Coronary artery (tissue), 2 donors: ENCODE results near the gene VWA8.

Experiments
- DNase-seq: peaks from one replicate; pipeline ENCODE4 v3.0.0-alpha.2; 2017; ENCODE audit warnings: low spot score
- H3K27ac ChIP-seq, 2 donors: fragments of 200-600 bp; sonication (generic); one replicate each; pipeline ENCODE4 v1.5.1; 2016 to 2019
- H3K4me3 ChIP-seq: fragments of 200-600 bp; sonication (generic); 2 replicates; pipeline ENCODE4 v1.5.1; 2016; ENCODE audit warnings: mild to moderate bottlenecking, moderate library complexity
- TF ChIP-seq, protein P1 (sequence below): fragments of 200-600 bp; sonication (generic); IDR thresholded peaks from one replicate; pipeline ENCODE4 v1.5.1; 2019; ENCODE audit warnings: antibody characterized with exemption

VWA8 gene

DNA sequence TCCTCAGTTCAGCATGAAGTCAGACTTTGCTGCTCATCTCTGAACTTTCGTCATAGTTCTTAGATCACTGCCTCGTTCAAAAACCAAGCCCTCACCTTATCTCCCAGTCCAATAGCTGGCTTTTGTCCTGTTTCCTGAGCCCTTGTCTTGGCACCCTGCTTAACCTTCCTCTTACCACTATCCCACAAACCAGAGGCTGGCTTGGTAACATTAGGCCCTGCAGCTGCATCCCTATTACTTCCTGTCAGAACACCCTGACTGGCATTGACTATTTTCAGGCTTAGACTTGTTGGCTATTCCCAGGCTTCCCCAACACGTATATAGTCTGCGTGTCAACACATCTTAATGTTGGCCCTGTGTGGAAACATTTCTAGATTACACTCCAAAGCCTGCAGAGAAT is 172.4 kb downstream of the VWA8 start:
- Histone ChIP-seq H3K27ac (no peak overlapping the region), H3K4me3 (no peak overlapping the region)
- TF ChIP-seq, protein P1, sequence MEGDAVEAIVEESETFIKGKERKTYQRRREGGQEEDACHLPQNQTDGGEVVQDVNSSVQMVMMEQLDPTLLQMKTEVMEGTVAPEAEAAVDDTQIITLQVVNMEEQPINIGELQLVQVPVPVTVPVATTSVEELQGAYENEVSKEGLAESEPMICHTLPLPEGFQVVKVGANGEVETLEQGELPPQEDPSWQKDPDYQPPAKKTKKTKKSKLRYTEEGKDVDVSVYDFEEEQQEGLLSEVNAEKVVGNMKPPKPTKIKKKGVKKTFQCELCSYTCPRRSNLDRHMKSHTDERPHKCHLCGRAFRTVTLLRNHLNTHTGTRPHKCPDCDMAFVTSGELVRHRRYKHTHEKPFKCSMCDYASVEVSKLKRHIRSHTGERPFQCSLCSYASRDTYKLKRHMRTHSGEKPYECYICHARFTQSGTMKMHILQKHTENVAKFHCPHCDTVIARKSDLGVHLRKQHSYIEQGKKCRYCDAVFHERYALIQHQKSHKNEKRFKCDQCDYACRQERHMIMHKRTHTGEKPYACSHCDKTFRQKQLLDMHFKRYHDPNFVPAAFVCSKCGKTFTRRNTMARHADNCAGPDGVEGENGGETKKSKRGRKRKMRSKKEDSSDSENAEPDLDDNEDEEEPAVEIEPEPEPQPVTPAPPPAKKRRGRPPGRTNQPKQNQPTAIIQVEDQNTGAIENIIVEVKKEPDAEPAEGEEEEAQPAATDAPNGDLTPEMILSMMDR = no peak
- DNase-seq = no peak

DNA sequence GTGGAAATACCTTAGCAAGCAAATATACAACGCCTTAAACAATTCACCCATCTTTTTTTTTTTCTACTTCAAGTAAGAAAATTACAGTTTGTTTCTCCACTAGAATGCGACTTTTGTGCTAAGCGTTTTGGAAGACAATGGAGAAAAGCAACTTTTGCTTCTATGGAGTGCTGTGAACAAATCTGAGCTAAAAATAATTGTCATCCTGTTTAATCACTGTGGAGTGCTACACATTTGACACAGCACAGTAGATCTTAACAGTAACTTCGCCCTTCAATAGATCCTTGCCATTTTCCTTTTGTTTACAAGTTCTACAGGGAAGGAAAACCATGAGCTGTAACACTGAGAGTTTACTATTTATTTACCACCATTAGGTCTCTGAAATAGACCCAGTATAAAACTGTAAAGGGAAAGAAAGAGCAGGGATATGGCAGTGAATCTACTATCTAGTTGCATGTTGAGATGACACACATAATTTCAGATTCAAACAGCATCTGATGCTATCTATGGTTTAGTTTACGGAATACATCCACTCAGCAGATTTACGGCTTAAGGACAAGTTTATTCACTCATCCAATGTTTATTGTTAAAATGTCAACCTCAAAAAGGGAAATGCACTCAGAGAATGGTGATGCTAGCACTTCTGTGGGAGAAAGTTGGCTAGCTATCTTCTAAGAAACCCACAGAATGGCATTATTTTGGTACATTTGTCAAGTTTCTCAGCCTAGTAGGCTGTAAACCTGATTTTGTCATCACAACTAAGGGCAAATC is 175.3 kb downstream of the VWA8 start:
- TF ChIP-seq, protein P1 = no peak
- no peak overlapping the region for H3K27ac ChIP-seq
- no peak for DNase-seq
- no peak overlapping the region for H3K4me3 ChIP-seq

DNA sequence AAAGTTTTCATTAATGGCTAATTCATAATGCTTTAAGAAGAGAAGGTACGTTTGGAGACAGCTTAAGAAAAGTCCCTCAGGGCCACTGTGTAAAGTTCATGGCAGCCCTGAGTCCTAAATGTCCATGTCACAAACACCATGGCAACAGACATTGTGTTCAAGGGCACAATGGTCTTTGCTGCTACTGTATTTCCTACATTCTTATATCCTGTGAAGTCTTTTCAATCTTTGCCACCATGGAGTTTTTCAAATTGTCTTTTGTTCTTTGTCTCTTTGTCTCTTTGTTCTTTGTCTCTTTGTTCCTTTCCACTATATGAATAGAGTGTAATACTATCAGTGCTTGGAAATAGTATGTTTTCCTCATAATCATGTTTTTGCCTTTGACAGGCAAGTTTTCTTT is 178.8 kb downstream of the VWA8 start:
- no peak for DNase-seq
- no peak overlapping the region for H3K27ac ChIP-seq
- H3K4me3 ChIP-seq = no peak overlapping the region
- TF ChIP-seq, protein P1 = no peak

DNA sequence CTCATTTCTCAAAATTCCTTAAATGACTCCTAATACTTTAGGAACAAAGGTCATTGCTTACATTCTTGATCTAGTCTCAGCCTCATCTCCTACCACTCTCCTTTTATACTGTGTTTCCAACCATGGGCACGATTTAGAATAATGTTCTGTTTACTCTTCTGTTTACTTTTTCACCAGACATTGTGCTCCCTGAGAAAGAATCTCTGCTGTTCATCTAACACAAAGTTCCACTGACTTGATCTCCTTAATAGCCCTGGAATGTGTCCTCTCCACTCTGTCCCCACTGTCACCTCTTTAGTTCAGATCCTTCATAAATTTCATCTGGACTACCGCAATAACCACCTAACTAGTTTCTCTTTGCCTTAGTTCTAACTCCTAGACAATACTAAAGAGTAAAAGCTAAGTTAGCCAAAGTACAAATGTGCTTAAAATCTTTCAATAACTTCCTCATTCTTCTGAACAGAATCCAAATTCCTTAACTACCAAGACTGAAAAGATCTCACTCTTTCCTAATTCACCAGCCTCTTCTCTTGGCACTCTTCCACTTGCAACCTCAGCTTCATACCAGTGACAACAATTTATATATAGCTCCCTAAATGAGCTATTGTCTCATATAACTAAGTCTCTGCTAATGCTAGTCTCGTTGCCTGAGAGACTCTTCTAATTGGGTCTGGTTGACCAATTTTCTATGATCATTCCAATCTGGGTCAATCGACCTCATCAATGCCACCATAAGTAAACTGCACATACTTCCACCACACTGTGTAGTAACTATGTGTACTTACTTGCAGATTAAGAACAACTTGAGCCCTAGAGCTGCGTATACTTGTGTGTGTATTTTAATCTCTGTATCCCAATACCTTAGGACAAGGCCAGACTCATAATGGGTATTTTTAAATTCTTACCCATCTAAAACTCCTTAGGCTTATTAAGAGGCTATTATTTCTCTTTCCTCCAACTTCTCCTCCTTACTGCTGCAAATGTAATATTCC is 179.9 kb downstream of the VWA8 start:
- no peak overlapping the region for H3K4me3 ChIP-seq
- no peak for DNase-seq
- TF ChIP-seq, protein P1 = no peak
- no peak overlapping the region for H3K27ac ChIP-seq

DNA sequence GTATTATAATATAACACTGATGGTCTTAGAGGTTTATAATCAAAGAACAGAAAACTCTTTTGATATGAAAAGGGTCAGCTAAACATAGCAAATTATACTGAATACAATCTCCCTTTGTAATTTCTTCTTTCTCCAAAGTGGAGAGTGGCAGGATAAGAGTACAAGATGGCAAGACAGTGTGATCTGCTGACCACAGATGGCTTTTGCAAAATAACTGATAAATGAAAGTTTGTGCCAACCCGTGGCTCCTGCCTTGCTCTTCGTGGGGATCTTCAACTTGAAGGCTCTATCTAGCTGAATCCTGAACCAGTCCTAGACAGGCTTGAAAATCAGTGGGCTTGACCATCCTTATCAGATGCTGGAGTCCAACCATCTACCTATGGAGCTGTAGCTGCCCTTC is 185.7 kb downstream of the VWA8 start:
- no peak for DNase-seq
- Histone ChIP-seq H3K27ac (no peak overlapping the region), H3K4me3 (no peak overlapping the region)
- TF ChIP-seq, protein P1 = no peak

DNA sequence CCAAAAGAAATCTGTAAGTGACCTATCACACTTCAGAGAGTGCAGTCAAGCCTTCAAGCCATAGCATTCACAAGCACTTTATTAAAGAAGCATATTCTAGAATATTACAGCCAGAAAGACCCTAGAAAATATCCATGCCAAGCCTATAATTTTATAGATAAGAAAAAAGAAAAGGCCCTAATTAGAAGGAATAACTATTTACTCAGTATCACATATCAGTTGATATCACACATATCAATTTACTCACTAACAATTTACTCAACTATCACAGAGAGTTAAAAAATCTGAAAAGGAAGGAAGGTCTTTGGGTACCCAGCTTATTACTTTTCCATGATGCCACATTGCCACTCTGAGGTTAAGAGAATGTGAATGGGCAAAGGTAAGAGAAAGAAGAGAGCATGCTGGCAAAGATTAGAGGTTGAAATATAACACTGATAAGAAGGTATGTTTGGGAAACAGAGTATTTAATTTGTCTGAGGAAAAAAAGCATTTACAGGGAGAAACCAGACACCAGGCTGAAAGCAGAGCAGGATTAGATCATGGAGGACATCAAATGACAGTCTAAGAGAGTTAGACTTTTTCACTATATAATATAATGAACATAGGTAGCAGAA is 186.2 kb downstream of the VWA8 start:
- H3K4me3 ChIP-seq = no peak overlapping the region
- no peak for DNase-seq
- H3K27ac ChIP-seq = no peak overlapping the region
- TF ChIP-seq, protein P1 = no peak
